ENCODE data around the gene MOAP1.

DNA sequence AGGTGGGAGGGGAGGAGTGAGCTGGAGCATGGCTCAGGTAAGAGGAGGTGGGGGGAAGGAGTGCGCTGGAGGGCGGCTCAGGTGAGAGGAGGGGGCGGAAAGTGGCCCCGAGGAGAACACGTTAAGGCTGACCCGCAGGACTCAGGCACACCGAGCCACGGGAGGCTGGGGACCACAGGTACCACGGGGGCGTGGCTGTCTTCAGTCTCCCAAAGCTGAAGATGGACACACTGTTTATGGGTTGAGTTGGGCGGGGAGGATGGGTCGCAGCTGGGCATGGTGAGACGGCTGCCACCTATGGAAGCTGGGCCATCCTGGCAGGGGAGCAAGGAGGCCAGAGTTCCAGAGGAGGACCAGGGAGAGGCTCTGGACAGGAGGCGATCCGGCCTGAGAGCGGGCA lies 45.8 kb upstream of the MOAP1 start:
- TF ChIP-seq POLR2A (IDR thresholded peaks at IDR 0.05; ENCODE audit: extremely low read depth, insufficient read length) (no peak), CTCF (IDR thresholded peaks at IDR 0.05; ENCODE audit: low read depth, low read length) (no peak), MYC (IDR thresholded peaks at IDR 0.05; ENCODE audit: low read depth, low read length) (no peak)

All from NB4 (cell line).